Thyroid gland (tissue), 4 donors: ENCODE measurements around the gene SHISA3. TPM values are rescaled to one million over a fixed set of nuclear protein-coding genes. Genes with fewer than 3 reads are reported as not detected.
A peak's percentile ranks its signal among the peaks of the same experiment; 100 is the strongest.

Source experiments
- DNase-seq, 2 donors: peaks; one replicate each; pipeline ENCODE4 v3.0.0-alpha.2; 2019
- H3K27ac ChIP-seq, 3 donors: fragments of 200-600 bp; sonication (generic); 1 replicate in 2 of 3; 2 replicates in 1 of 3; pipeline ENCODE4 v1.5.1; 2016 to 2019; ENCODE audit warnings: mild to moderate bottlenecking in 1 of 3, moderate library complexity in 1 of 3
- H3K27me3 ChIP-seq: fragments of 200-600 bp; sonication (generic); one replicate; pipeline ENCODE4 v1.5.1; 2019
- H3K36me3 ChIP-seq, 2 donors: fragments of 200-600 bp; sonication (generic); one replicate each; pipeline ENCODE4 v1.5.1; 2016 to 2019
- H3K4me1 ChIP-seq, 2 donors: fragments of 200-600 bp; sonication (generic); one replicate each; pipeline ENCODE4 v1.5.1; 2017 to 2019
- H3K4me3 ChIP-seq, 3 donors: fragments of 200-600 bp; sonication (generic); replicated peaks in 1 of 3; 1 replicate in 2 of 3; 2 replicates in 1 of 3; pipeline ENCODE4 v1.5.1; 2016; ENCODE audit warnings: mild to moderate bottlenecking in 1 of 3
- H3K9me3 ChIP-seq: fragments of 200-600 bp; sonication (generic); one replicate; pipeline ENCODE4 v1.5.1; 2017
- POLR2A ChIP-seq, 2 donors: fragments of 450-650 bp; IDR thresholded peaks; one replicate each; pipeline ENCODE4 v1.6.1; 2017; ENCODE audit warnings: antibody characterized with exemption in 2 of 2, mild to moderate bottlenecking in 2 of 2, moderate library complexity in 1 of 2
- WGBS, 2 donors: methylation state at CpG; one replicate each; pipeline ENCODE4 v1.1.5; 2017; 5-methylcytosine and 5-hydroxymethylcytosine counted together
- intact Hi-C: fragments of 100-400 bp; cut with DNase I; formaldehyde crosslinking; loops from one replicate; pipeline ENCODE4 v1.15.1; 2023
- total RNA-seq, 4 donors: library from RNA; depleted of rRNA; stranded (reverse); fragments of >200 nt; gene quantifications; one replicate each; pipeline ENCODE4 v1.2.3, GENCODE V29; 2016
- TF ChIP-seq, protein P1 (sequence below), 6 experiments: fragments of 200-600 bp in 3 of 6; fragments of 450-650 bp in 3 of 6; sonication (generic) in 3 of 6; IDR thresholded peaks; one replicate each; pipeline ENCODE4 v1.5.1; 2016 to 2019; ENCODE audit warnings: antibody characterized with exemption in 6 of 6, mild to moderate bottlenecking in 2 of 6, inconsistent platforms in 1 of 6, moderate library complexity in 1 of 6

The SHISA3 gene
- total RNA-seq, 4 donors from 2014 or later = 3.1 to 5.7 (median 4.0) TPM

DNA sequence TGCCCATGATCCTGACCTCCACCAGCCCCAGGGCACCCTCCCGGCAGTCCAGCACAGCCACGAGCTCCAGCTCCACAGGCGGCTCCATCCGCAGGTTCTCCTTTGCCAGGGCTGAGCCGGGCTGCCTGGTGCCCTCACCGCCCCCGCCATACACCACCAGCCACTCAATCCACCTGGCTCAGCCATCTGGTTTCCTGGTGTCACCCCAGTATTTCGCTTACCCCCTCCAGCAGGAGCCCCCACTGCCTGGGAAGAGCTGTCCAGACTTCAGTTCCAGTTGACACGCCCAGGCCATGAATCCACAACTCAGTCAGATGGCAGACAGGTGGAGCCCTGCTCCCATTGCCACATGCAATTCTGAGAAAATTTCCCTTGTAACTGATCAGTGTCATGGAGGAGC is 3.9 kb downstream of the SHISA3 start:
- intact Hi-C loops = no loop called here
- Histone ChIP-seq H3K4me3 (no peak overlapping the region), H3K36me3 (no peaks in the 10 kb centered on the region), H3K27ac (no peak overlapping the region), H3K4me1 (peaks cover 8 to 19% of the 10 kb centered on the region in 2 donors), H3K9me3 (no peaks in the 10 kb centered on the region), H3K27me3 (no peaks in the 10 kb centered on the region)
- DNase-seq = no peak
- 53 to 78% methylated on average over 9 of the region's 9 CpGs for WGBS, 2 donors
- TF ChIP-seq POLR2A (IDR thresholded peaks at IDR 0.05) = no peak
- TF ChIP-seq, protein P1, sequence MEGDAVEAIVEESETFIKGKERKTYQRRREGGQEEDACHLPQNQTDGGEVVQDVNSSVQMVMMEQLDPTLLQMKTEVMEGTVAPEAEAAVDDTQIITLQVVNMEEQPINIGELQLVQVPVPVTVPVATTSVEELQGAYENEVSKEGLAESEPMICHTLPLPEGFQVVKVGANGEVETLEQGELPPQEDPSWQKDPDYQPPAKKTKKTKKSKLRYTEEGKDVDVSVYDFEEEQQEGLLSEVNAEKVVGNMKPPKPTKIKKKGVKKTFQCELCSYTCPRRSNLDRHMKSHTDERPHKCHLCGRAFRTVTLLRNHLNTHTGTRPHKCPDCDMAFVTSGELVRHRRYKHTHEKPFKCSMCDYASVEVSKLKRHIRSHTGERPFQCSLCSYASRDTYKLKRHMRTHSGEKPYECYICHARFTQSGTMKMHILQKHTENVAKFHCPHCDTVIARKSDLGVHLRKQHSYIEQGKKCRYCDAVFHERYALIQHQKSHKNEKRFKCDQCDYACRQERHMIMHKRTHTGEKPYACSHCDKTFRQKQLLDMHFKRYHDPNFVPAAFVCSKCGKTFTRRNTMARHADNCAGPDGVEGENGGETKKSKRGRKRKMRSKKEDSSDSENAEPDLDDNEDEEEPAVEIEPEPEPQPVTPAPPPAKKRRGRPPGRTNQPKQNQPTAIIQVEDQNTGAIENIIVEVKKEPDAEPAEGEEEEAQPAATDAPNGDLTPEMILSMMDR (IDR thresholded peaks at IDR 0.05) = peak in 3 of 6 experiments; percentile 11 to 26 (median 25)

DNA sequence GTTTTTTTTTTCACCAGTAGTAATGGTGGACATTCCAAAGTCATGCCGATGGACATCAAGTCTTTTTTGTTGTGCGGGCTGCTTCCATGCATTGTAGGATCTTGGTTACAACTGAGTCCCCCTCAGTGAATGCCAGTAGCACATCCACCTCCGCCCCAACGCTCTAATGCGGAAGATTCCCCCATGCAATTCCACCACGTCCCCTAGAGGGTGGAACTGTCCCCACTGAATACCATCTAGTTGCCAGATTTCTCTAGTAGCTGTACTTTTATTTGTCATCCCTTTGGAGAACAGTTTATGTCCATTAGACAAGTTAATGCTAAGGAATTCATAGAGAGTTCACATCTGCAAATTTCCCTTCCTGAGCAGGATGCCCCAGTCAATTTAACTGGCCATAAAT is 6.7 kb downstream of the SHISA3 start:
- H3K9me3 ChIP-seq = no peaks in the 10 kb centered on the region
- 80 to 81% methylated on average over 6 of the region's 6 CpGs for WGBS, 2 donors
- TF ChIP-seq, protein P1 (IDR thresholded peaks at IDR 0.05) = no peak
- no peak for TF ChIP-seq POLR2A (IDR thresholded peaks at IDR 0.05)

DNA sequence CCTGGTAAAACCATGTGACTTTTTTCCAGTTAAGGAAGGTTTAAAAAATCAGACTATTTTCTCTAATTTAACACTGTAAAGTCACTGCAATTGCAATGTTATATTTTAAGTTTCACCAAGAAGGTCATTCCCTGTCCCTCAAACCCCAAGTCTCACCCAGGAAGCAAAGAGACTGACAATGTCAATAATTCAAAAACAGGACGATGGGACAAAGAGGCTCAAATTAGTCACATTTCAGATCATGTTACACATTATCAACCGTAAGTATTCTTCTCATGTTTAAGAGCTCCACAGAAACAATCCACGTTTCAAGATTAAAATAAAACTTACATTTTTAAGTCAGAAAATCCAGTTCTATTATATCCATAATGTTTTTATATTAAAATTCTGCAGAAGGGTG is 13.2 kb downstream of the SHISA3 start:
- Histone ChIP-seq H3K4me1 (peaks cover 8 to 25% of the 10 kb centered on the region in 2 donors), H3K36me3 (no peaks in the 10 kb centered on the region), H3K27ac (no peak overlapping the region), H3K4me3 (no peak overlapping the region), H3K9me3 (no peaks in the 10 kb centered on the region), H3K27me3 (no peaks in the 10 kb centered on the region)
- 90 to 91% methylated on average over 3 of the region's 3 CpGs for WGBS, 2 donors
- no peak for TF ChIP-seq POLR2A (IDR thresholded peaks at IDR 0.05)
- TF ChIP-seq, protein P1 (IDR thresholded peaks at IDR 0.05) = no peak
- no peak for DNase-seq
- intact Hi-C loops = no loop called here

More for the DNA sequence above, 6.7 kb downstream of the SHISA3 start:
- H3K4me1 ChIP-seq = no peaks in the 10 kb centered on the region
- intact Hi-C loops = no loop called here
- H3K4me3 ChIP-seq = no peak overlapping the region
- no peak for DNase-seq
- H3K36me3 ChIP-seq = no peaks in the 10 kb centered on the region
- H3K27me3 ChIP-seq = no peaks in the 10 kb centered on the region
- no peak overlapping the region for H3K27ac ChIP-seq

DNA sequence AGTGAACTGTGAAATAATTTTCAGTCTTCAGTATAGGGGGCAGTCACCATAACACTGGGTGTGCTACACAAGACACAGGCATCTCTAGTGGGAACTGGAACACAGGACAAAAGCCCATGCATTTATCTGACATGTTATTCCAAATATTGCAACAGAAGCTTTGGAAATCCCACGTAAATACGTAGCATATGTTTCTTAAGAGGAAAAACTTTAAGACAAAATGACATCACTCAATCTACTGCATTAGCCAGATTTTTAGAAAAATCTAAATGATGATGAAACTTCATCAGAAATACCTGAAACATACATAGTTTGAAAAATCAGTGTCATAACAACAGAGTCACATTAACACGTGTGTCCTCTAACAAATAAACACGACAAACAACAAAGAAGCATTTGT is 14.5 kb downstream of the SHISA3 start:
- TF ChIP-seq, protein P1 (IDR thresholded peaks at IDR 0.05) = no peak
- no peak for TF ChIP-seq POLR2A (IDR thresholded peaks at IDR 0.05)
- intact Hi-C loops = no loop called here
- Histone ChIP-seq H3K9me3 (no peaks in the 10 kb centered on the region), H3K36me3 (no peaks in the 10 kb centered on the region), H3K4me3 (no peak overlapping the region), H3K27me3 (no peaks in the 10 kb centered on the region), H3K4me1 (peaks cover 8 to 25% of the 10 kb centered on the region in 2 donors), H3K27ac (peak overlapping the region in 1 of 3 donors; percentile 52)
- no peak for DNase-seq
- WGBS, 2 donors = 90% methylated on average over 4 of the region's 4 CpGs

DNA sequence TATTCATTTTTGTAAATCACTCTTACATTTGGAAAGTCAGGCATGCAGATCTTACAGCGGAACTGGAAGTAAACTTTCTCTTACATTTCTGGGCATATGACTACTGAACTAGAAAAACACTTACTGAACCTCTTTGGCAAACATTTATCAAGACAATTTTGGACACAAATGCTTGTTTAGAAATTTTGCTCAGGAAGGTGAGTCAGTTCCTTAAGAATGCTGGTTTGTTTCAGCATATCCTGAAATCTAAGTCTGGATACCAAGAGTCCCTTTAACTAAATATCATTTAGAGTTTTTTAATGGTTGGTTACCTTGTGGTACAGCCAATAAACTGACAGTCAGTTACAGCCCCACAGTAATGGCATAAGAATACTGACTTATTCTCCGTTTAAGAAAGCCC is 15.0 kb downstream of the SHISA3 start:
- Histone ChIP-seq H3K4me1 (peaks cover 8 to 25% of the 10 kb centered on the region in 2 donors), H3K36me3 (no peaks in the 10 kb centered on the region), H3K9me3 (no peaks in the 10 kb centered on the region), H3K27me3 (no peaks in the 10 kb centered on the region), H3K27ac (peak overlapping the region; percentile 30 to 52 (median 42)), H3K4me3 (no peak overlapping the region)
- DNase-seq = no peak
- 51 to 78% methylated on average over 2 of the region's 2 CpGs for WGBS, 2 donors
- intact Hi-C loops = no loop called here
- TF ChIP-seq, protein P1 (IDR thresholded peaks at IDR 0.05) = no peak
- no peak for TF ChIP-seq POLR2A (IDR thresholded peaks at IDR 0.05)
